Activated T-cell treated with anti-CD3 and anti-CD28 coated beads for 48 hours (primary cell): ENCODE measurements around the gene CMTM2.

Experiments used
- DNase-seq: peaks from one replicate; pipeline ENCODE4 v3.0.0-alpha.2; 2020; ENCODE audit warnings: low read depth

Gene CMTM2

DNA sequence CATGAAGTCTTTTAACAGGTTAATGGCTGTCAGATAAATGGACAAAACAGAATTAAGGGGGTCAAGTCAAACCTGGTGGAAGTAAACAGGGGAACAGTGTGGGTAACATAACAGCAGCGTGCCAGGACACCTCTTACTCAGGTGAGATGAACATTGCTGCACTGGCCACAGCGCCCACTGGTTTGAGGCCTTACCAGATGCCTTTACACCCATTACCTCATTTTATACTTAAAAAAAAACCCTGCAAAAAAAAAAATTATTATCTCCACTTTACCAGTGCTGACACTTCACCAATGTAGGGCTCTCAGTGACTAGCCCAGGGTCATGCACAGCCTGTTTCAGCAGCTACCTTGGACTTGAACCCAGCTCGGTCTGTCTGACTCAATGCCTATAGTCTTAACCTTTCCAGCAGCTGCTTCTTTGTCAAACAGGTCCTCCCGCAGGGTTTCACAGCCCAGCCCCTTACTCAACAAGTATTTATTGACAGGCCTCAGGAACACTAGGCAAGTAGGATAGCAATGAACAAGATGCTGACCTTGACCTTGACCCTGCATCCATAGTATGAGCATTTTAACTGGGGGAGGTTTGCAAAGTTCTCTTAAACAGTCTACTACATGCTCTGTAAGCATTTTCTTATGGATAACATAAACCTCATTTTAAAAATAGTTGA, 55.4 kb downstream of the CMTM2 start:
- no peak for DNase-seq

DNA sequence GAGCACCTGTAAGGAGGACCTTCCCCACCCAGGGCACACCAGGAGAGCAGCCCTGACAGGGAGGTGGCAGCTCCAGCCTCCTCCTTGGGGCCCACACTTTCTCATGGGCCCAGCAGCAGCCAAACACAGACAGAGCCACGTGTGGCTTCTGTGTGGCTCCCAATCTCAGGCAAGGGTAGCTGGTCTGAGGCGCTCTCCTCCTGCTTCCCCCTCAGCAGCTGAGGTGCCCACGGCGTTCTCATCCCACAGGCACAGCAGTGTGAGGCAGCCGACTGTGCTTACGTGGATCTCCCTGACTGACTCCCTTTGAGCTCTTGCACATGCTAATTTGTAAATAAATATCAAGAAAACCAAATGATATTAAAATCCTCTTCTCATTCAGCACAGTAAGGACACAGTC, 56.1 kb downstream of the CMTM2 start:
- DNase-seq = no peak

DNA sequence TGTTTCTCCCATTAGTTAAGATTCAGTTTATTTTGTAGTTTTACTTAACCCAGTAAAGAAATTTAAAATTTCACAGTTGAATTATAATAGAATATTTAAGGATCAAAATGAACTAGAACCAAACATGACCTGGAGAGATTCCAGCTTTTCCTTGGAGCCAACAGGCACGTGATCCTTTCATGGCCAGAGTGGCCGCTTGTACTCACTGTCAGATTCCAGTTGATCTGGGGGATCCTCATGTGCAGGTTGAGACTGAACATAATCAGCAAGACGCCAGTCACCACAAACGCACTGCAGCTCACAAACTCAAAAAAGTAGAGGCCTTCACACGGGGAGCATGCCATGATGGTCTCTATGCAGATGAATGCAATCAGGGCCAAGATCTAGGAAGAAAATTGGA, 56.9 kb downstream of the CMTM2 start:
- DNase-seq = no peak

DNA sequence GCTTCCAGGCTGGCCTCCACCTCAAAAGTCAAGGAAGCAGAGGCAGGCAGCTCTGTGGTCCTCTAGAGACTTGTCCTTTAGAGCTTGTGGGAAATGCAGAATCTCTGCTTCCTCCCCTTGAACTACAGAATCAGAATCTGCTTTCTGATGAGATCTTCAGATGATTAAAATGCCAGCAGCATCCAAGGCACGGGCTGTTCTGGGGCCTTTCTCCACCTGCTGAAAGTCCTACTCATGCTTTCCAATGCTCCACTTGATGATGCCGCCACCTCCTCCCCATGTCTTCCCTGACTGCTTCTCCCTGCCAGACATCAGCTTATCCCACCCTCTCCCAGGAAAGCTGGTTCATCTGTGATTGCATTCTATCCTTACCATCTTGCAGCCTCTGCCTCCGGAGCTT, 58.5 kb downstream of the CMTM2 start:
- DNase-seq = no peak
